Left kidney (tissue), 2 donors: ENCODE results near the gene ZNF3. TPM values are rescaled to one million over a fixed set of nuclear protein-coding genes. Genes with fewer than 3 reads are reported as not detected.

Source experiments
- DNase-seq: peaks from one replicate; pipeline ENCODE4 v3.0.0-alpha.2; 2013
- polyA plus RNA-seq: library from polyadenylated mRNA; unstranded; fragments of 120-200 nt; gene quantifications from one replicate; pipeline ENCODE4 v1.2.1, GENCODE V29; 2013; ENCODE audit not compliant: insufficient read length

The ZNF3 gene
- polyA plus RNA-seq, 1 donor: 60.6 TPM

DNA sequence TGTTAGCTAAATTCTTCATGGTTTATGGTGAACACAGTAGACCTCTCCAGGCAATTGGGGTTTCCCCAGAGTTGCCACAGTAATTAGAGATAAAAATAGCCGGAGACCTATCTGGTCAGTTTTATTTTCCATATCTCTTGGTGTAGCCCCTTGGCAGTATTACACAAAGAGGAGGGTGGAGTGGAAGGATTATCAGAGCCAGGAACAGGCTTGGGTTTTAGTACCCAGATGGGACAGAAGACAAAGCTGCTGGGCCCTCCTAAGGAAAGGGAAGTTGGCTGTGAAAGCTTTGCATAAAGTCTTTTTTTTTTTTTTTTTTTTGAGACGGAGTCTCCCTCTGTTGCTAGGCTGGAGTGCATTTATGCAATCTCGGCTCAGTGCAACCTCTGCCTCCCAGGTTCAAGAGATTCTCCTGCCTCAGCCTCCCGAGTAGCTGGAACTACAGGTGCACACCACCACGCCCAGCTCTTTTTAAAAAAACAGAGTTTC is 22.2 kb downstream of the ZNF3 start:
- DNase-seq: no peak

- no peak for DNase-seq
These were observed 24.5 kb downstream of the ZNF3 start for GRCh38 chr7:100057006-100057405.

DNA sequence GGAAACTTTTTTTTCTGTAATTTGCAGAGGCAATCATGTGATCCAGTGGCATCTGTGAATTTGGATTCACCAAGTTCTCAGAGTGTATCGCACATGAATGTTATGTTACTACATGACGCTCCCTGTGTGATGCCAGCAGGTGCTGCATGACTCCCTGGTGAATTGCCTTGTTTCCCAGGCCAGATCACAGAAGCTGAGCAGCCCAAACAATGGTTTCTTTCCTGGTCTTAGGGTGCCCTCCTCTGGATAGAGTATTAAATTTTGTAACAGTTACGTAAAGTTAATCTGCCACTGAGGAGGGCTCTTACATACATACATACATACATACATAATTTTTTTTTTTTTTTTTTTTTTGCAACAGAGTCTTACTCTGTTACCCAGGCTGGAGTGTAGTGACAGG is 28.3 kb downstream of the ZNF3 start:
- DNase-seq: peak; percentile 50

DNA sequence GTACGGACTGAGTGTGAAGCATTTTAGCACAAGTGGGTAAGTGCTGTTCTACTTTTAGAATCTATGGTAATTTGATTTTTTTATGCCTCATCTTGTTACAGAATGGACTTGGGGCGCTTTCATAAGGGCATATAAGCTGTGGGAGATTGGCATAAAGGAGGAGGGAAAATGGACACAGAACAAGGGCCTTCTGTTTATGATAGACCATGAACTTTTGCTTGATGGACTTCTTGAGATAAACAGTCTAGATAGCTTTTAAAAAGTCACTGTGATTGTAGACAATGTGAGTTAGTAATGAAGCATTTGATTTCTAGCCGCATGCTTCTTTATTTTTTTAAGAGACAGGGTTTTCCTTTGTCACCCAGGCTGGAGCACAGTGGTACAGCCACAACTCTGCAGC is 29.9 kb downstream of the ZNF3 start:
- no peak for DNase-seq

GRCh38 chr7:100049441-100050291 is 31.9 kb downstream of the ZNF3 start, which contains the start of gene ZSCAN21:
ZSCAN21 (plus strand) TSS chr7:100049774; CDS start chr7:100057007, 7,233 bp downstream.
- DNase-seq: peak; percentile 83

DNA sequence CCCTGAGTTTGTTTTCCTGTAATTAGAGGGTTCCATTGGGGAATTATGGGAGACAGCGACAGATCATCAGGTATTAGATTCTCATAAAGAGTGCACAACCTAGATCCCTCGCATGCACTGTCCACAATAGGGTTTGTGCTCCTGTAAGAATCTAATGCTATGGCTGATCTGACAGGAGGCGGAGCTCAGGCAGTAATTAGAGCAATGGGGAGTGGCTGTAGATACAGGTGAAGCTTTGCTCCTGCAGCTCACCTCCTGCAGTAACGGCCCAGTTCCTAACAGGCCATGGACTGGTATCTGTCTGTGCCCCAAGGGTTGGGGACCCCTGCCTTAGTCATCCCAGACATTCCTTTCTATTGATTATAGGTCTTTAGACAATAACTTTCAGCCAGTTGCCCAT is 32.8 kb downstream of the ZNF3 start:
- DNase-seq: no peak

- DNase-seq: no peak
These were observed 36.8 kb downstream of the ZNF3 start for GRCh38 chr7:100044718-100045117.

DNA sequence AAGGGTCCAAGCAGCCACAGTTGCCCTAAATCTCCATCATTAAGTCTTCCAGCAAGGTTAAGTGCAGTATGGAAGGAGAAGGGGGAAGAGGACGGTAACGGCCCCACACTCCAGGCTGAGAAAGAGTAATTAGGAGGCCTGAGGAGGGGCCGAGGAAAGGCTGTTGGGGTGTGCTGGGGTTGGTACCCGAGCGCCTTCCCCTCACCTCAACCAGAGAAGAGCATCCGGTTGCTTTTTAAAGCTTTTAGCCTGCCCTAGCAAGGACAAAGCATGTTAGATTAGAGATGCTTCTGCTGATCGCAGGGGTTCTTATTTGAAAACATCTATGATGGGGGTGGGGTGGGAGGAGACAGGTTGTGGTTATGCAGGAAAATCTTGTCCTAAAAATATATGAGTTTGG is 40.9 kb downstream of the ZNF3 start:
- DNase-seq: no peak

GRCh38 chr7:100038326-100038725 is 43.2 kb downstream of the ZNF3 start:
- no peak for DNase-seq

DNA sequence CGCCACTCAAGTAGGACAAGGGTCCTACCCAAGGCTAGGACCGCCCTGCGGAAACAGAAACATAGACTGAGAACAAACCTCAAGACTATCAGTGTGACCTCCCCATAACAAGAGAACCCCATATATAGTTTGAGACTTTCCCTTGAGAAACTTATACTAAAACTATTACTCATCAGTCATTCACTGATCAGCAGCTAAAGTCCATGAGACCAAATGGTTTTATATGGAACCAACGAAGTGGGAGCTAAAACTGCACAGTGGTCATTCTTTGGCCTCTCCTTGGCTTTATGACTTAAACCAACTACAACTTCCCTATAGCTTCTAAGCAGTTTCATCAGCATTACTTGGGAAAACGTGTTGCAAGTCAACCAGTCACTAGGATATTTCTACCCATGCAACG is 45.6 kb downstream of the ZNF3 start:
- no peak for DNase-seq

DNA sequence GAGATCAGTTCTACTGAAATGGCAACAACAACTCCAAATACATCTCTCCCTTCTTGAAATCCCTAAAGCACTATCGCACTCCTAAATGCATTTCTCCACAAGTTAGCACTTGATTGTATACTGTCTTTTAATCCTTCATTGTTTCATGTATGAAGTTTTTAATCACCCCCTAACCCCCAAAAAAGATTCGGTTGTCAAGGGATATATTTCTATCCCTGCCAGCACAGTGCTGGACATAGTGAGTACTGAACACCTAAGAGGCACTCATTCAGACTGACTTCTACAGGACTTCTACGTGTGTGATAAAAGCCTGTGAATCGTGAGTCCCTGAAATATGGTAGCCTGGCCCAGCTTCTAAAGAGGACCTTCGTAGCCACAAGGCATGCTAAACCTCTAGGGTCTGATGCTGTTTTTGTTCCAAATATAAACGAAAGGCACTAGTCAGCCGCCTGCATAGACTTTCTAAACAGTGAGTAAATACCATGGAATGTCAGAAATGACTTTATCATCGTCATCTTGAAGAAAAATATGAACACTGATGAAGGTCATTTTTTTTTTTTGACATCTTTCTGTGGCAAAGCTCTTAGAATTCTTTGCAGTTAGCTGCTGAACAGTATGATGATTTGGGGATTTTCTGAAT is 46.5 kb downstream of the ZNF3 start:
- DNase-seq: no peak

DNA sequence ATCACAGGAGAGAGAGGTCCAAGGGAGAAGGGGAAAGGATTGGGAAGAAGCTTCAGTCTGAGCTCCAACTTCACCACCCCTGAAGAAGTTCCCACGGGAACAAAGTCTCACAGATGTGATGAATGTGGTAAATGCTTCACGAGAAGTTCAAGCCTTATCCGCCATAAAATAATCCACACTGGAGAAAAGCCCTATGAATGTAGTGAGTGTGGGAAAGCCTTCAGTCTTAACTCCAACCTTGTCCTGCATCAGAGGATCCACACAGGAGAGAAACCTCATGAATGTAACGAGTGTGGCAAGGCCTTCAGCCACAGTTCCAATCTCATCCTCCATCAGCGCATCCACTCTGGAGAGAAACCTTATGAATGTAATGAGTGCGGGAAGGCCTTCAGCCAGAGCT is 48.0 kb downstream of the ZNF3 start:
- no peak for DNase-seq

- no peak for DNase-seq
These were observed 51.9 kb downstream of the ZNF3 start for GRCh38 chr7:100029596-100029995.

DNA sequence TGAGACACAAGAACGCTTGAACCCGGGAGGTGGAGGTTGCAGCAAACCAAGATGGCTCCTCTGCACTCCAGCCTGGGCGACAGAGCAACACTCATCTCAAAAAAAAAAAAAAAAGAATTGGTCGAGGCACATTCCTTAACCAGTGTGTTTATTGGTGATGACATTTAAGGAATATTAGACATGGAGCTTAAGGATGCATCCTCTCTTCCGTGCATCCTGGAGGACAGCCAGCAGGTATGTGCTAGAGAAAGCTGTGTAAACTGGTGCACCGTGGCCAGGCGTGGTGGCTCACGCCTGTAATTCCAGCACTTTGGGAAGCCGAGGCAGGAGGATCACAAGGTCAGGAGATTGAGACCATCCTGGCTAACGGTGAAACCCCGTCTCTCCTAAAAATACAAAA is 54.3 kb downstream of the ZNF3 start:
- no peak for DNase-seq

DNA sequence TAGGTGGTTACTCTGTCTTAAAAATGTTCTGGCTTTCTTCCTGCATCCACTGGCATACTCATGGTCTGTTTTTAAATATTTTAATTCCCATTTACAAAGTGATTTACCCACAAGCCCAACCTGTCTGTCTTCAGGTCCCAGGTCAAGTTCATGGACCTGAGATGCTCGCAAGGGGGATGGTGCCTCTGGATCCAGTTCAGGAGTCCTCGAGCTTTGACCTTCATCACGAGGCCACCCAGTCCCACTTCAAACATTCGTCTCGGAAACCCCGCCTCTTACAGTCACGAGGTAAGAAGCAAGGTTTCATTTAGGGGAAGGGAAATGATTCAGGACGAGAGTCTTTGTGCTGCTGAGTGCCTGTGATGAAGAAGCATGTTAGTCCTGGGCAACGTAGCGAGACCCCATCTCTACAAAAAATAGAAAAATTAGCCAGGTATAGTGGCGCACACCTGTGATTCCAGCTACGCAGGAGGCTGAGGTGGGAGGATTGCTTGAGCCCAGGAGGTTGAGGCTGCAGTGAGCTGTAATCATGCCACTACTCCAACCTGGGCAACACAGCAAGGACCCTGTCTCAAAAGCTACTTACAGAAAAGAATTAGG is 57.4 kb downstream of the ZNF3 start:
- no peak for DNase-seq

DNA sequence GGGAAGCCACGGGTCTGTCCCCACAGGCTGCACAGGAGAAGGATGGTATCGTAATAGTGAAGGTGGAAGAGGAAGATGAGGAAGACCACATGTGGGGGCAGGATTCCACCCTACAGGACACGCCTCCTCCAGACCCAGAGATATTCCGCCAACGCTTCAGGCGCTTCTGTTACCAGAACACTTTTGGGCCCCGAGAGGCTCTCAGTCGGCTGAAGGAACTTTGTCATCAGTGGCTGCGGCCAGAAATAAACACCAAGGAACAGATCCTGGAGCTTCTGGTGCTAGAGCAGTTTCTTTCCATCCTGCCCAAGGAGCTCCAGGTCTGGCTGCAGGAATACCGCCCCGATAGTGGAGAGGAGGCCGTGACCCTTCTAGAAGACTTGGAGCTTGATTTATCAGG is 58.0 kb downstream of the ZNF3 start:
- DNase-seq: no peak

GRCh38 chr7:100022621-100023020 is 58.9 kb downstream of the ZNF3 start:
- DNase-seq: no peak

- no peak for DNase-seq
These were observed 60.2 kb downstream of the ZNF3 start for GRCh38 chr7:100021297-100021696.

Other genes starting within 250 kb of the ZNF3 start
- 0.22 TPM for gene OR2AE1, start 204.7 kb downstream of the ZNF3 start, polyA plus RNA-seq
- 37.0 TPM for gene TRIM4, start 162.2 kb downstream of the ZNF3 start, polyA plus RNA-seq
- gene GJC3, start 152.1 kb downstream of the ZNF3 start, polyA plus RNA-seq: 0.73 TPM
- 51.8 TPM for gene AZGP1, start 105.7 kb downstream of the ZNF3 start, polyA plus RNA-seq
- 76.7 TPM for gene ZKSCAN1, start 66.1 kb downstream of the ZNF3 start, polyA plus RNA-seq
- gene ZSCAN21, start 31.9 kb downstream of the ZNF3 start, polyA plus RNA-seq: 24.7 TPM
- 126 TPM for gene COPS6, start 7.2 kb upstream of the ZNF3 start, polyA plus RNA-seq
- 177 TPM for gene MCM7, start 19.7 kb upstream of the ZNF3 start, polyA plus RNA-seq
- 33.2 TPM for gene AP4M1, start 19.9 kb upstream of the ZNF3 start, polyA plus RNA-seq
- 67.9 TPM for gene TAF6, start 37.6 kb upstream of the ZNF3 start, polyA plus RNA-seq
- gene CNPY4, start 37.9 kb upstream of the ZNF3 start, polyA plus RNA-seq: 46.7 TPM
- 1.3 TPM for gene MBLAC1, start 45.2 kb upstream of the ZNF3 start, polyA plus RNA-seq
- 91.2 TPM for gene LAMTOR4, start 67.2 kb upstream of the ZNF3 start, polyA plus RNA-seq
- 22.3 TPM for gene TRAPPC14, start 77.0 kb upstream of the ZNF3 start, polyA plus RNA-seq
- gene GAL3ST4, start 86.9 kb upstream of the ZNF3 start, polyA plus RNA-seq: 6.2 TPM
- 11.5 TPM for gene GPC2, start 95.7 kb upstream of the ZNF3 start, polyA plus RNA-seq
- gene STAG3, start 96.2 kb upstream of the ZNF3 start, polyA plus RNA-seq: 30.7 TPM
- 9.7 TPM for gene PVRIG, start 138.2 kb upstream of the ZNF3 start, polyA plus RNA-seq
- 9.6 TPM for gene SPDYE3, start 226.0 kb upstream of the ZNF3 start, polyA plus RNA-seq